HG03558 (cell line): ENCODE measurements around the gene DDX53.

Experiments
- ATAC-seq: cut with Tn5 transposase; IDR thresholded peaks from one replicate; pipeline ENCODE4 v1.9.1; 2021; ENCODE audit warnings: moderate number of reproducible peaks; ENCODE audit not compliant: unreplicated experiment; ENCODE audit errors: extremely low read depth

DDX53 gene

DNA sequence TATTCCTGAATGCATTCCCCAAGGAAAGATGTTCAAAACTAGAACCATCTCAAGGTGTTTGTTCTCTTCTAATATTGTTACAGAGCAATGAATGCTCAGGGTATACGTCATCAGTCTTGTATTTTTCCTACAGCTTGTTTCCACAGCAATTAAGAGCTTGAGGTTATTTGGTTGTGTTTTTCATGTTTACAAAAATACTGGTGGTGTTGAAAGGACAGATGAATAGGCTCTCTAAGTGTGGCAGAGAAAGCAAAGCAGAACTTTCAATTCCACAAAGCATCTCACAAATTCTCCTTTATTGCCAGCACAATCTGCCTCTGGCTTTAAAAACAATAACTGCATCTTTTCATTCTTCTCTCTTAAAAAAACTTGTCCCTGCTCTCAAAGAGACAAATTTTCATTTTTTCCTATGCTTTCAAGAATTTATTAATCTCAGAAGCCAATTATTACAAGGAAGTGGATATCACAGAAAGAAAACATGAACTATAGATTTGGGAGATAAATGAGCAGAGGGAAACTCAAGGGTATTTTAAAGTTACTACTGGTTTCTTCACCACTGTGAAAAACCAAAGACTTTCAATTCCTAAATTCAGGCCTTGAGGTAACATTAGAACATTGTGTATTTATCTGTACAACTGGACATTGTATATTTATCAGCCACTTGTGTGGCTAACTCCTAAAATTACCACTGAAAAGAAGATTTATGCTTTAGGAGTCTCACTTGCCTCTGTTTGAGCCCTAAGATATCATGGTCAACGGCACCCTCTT lies 49.2 kb downstream of the DDX53 start:
- no peak for ATAC-seq

DNA sequence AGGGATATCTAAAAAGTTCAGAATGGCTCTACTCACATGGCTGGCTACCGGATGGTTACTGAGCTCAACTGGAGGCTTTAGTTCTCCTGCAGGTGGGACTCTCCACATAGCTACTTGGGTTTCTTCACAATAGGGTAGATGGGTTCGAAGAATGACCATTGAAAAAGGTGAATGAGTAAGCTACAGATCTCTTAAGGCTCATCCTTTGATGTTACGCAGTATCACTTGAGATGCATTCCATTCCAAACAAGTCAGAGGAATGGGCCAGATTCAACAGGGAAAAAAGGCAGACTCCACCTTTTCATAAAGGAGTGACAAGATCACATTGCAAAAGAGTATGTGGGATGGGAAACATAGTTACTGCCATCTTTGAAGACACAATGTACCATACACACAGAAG lies 52.6 kb downstream of the DDX53 start:
- ATAC-seq: no peak
